Rectal smooth muscle tissue (tissue), 1 donor: Measurements from ENCODE around the gene ADGRB3.

Experiments
- H3K27ac ChIP-seq: one replicate; pipeline ENCODE4 v1.7.0; 2013; ENCODE audit warnings: low read depth, low read length, inconsistent platforms
- H3K27me3 ChIP-seq: one replicate; pipeline ENCODE4 v1.7.0; 2013; ENCODE audit warnings: low read length; ENCODE audit not compliant: control insufficient read depth, insufficient read depth
- H3K36me3 ChIP-seq: one replicate; pipeline ENCODE4 v1.7.0; 2013; ENCODE audit warnings: low read length; ENCODE audit not compliant: control insufficient read depth, insufficient read depth
- H3K4me1 ChIP-seq: one replicate; pipeline ENCODE4 v1.7.0; 2013; ENCODE audit warnings: low read length; ENCODE audit not compliant: control insufficient read depth, insufficient read depth
- H3K4me3 ChIP-seq: one replicate; pipeline ENCODE4 v1.7.0; 2013; ENCODE audit warnings: low read length
- H3K9ac ChIP-seq: one replicate; pipeline ENCODE4 v1.7.0; 2013; ENCODE audit warnings: low read length

ADGRB3 gene

DNA sequence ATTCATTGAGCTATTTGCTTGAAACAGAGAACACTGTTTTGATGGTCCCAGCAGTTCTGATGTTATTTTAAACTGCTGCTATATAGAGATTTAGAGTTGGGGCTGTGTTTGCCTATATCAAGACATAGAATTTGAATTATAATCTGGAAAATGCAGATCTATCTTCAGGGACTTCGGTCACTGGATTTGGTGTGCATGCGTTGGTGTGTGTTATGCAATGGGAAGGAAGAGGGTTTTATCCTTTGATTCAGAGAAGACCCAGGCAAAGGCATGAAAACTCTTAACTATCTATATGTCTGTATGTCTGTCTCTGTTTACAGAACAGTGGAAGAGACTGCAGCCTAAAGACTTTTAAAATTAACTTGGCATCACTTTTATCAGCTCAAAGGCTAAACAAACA, 2.0 kb downstream of the ADGRB3 start:
- Histone ChIP-seq H3K4me1 (no peaks in the 10 kb centered on the region), H3K27ac (no peak overlapping the region), H3K36me3 (no peaks in the 10 kb centered on the region), H3K27me3 (peaks cover 3% of the 10 kb centered on the region), H3K9ac (no peak overlapping the region), H3K4me3 (no peak overlapping the region)

DNA sequence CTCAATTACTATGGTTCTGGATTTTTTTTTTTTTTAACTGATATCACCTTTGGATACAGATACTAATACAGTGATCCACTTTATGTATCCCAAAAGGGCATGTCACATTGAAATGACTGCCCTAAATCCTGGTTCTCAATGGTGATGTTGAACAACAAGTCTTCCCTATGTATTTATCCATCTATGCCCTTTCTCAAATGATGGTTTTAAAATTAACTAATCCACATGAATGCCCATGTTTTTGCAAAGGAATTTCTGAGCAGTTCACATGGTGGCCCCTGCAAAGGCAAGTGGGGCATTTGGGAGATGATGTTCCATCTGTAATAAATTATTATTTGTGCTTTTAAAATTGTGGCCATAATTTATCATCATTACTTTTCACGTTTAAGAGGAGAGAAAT, 2.7 kb downstream of the ADGRB3 start:
- Histone ChIP-seq H3K4me3 (no peak overlapping the region), H3K27ac (no peak overlapping the region), H3K9ac (no peak overlapping the region), H3K27me3 (peaks cover 3% of the 10 kb centered on the region), H3K4me1 (no peaks in the 10 kb centered on the region), H3K36me3 (no peaks in the 10 kb centered on the region)

GRCh38 chr6:68638230-68638900, 3.3 kb downstream of the ADGRB3 start:
- no peak overlapping the region for H3K9ac ChIP-seq
- H3K27me3 ChIP-seq = peaks cover 3% of the 10 kb centered on the region
- H3K27ac ChIP-seq = no peak overlapping the region
- no peak overlapping the region for H3K4me3 ChIP-seq
- no peaks in the 10 kb centered on the region for H3K36me3 ChIP-seq
- no peaks in the 10 kb centered on the region for H3K4me1 ChIP-seq

DNA sequence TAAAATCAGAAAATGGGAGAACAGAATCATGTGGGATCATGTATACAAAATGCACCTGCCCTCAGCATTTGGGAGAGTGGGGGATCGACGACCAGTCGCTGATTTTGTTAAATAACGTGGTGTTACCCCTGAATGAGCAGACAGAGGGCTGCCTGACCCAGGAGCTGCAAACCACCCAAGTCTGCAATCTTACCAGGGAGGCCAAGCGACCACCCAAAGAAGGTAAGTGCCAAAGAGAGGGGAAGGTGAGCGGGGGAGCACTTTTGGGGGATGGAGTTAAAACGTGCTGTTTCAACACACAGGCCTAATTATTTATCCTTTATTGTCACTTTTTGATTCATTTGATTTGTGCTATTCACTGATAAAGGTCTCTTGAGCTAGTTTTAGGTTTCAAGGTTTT, 4.1 kb downstream of the ADGRB3 start:
- Histone ChIP-seq H3K4me3 (no peak overlapping the region), H3K4me1 (no peaks in the 10 kb centered on the region), H3K36me3 (no peaks in the 10 kb centered on the region), H3K27ac (no peak overlapping the region), H3K27me3 (peaks cover 3% of the 10 kb centered on the region), H3K9ac (no peak overlapping the region)

- no peak overlapping the region for H3K27ac ChIP-seq
Measured at GRCh38 chr6:68639826-68640490, 4.9 kb downstream of the ADGRB3 start.

DNA sequence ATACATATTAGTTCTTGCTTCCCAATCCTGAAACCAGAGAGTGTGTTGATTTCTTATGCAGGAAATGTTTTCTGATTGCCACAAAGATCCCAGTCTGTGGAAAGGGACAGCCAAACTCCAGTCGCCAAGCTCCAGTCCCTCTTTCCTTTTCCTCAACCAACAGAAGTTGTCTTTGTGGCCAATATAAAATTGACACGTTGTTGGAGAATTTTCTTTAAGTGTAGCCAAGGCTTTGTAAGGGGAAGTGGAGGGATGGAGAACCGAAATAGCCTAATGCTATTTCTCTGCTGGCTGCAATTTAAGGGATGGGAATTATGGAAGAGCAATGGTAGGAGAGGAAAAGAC, 5.4 kb downstream of the ADGRB3 start:
- no peak overlapping the region for H3K9ac ChIP-seq
- no peak overlapping the region for H3K4me3 ChIP-seq
- H3K27me3 ChIP-seq = peaks cover 3% of the 10 kb centered on the region
- no peak overlapping the region for H3K27ac ChIP-seq
- no peaks in the 10 kb centered on the region for H3K4me1 ChIP-seq
- no peaks in the 10 kb centered on the region for H3K36me3 ChIP-seq

More at GRCh38 chr6:68639826-68640490, 4.9 kb downstream of the ADGRB3 start:
- Histone ChIP-seq H3K4me1 (no peaks in the 10 kb centered on the region), H3K36me3 (no peaks in the 10 kb centered on the region), H3K27me3 (peaks cover 3% of the 10 kb centered on the region), H3K4me3 (peak overlapping the region; percentile 14), H3K9ac (no peak overlapping the region)

DNA sequence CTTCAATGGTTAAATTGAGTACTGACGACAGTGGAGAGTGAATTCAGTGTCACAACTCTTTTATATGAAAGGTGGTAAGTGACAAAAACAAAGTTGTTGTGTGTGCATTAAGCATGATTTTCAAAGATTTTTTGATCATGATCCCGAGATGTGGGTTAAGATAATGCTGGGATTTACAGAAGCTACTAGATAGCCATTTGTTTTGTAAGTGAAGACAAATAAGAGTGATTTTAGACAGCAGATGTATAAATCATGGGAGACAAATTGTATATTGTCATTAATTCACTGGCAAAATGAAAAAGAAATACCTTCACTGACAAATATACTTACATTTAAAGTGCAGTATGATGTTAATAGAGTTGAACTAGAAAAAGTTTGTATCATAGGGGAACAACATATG, 6.1 kb downstream of the ADGRB3 start:
- no peak overlapping the region for H3K9ac ChIP-seq
- no peak overlapping the region for H3K4me3 ChIP-seq

GRCh38 chr6:68642081-68642480, 7.0 kb downstream of the ADGRB3 start:
- H3K27ac ChIP-seq = no peak overlapping the region

More for the DNA sequence above, 6.1 kb downstream of the ADGRB3 start:
- no peaks in the 10 kb centered on the region for H3K36me3 ChIP-seq
- H3K27me3 ChIP-seq = no peaks in the 10 kb centered on the region
- H3K4me1 ChIP-seq = no peaks in the 10 kb centered on the region
- no peak overlapping the region for H3K27ac ChIP-seq

GRCh38 chr6:68642977-68643376, 7.9 kb downstream of the ADGRB3 start:
- H3K9ac ChIP-seq = no peak overlapping the region
- no peaks in the 10 kb centered on the region for H3K27me3 ChIP-seq
- H3K36me3 ChIP-seq = no peaks in the 10 kb centered on the region
- H3K4me1 ChIP-seq = no peaks in the 10 kb centered on the region
- H3K4me3 ChIP-seq = no peak overlapping the region
- no peak overlapping the region for H3K27ac ChIP-seq

More at GRCh38 chr6:68642081-68642480, 7.0 kb downstream of the ADGRB3 start:
- no peaks in the 10 kb centered on the region for H3K36me3 ChIP-seq
- no peak overlapping the region for H3K4me3 ChIP-seq
- H3K27me3 ChIP-seq = no peaks in the 10 kb centered on the region
- no peak overlapping the region for H3K9ac ChIP-seq
- no peaks in the 10 kb centered on the region for H3K4me1 ChIP-seq

- no peaks in the 10 kb centered on the region for H3K36me3 ChIP-seq
- H3K27ac ChIP-seq = no peak overlapping the region
- no peaks in the 10 kb centered on the region for H3K27me3 ChIP-seq
- H3K4me1 ChIP-seq = no peaks in the 10 kb centered on the region
- H3K4me3 ChIP-seq = no peak overlapping the region
- H3K9ac ChIP-seq = no peak overlapping the region
Measured at GRCh38 chr6:68649669-68650068, 14.6 kb downstream of the ADGRB3 start.

- Histone ChIP-seq H3K27ac (no peak overlapping the region), H3K36me3 (no peaks in the 10 kb centered on the region), H3K4me3 (no peak overlapping the region), H3K4me1 (no peaks in the 10 kb centered on the region), H3K9ac (no peak overlapping the region), H3K27me3 (no peaks in the 10 kb centered on the region)
Measured at GRCh38 chr6:68650142-68650541, 15.1 kb downstream of the ADGRB3 start.

DNA sequence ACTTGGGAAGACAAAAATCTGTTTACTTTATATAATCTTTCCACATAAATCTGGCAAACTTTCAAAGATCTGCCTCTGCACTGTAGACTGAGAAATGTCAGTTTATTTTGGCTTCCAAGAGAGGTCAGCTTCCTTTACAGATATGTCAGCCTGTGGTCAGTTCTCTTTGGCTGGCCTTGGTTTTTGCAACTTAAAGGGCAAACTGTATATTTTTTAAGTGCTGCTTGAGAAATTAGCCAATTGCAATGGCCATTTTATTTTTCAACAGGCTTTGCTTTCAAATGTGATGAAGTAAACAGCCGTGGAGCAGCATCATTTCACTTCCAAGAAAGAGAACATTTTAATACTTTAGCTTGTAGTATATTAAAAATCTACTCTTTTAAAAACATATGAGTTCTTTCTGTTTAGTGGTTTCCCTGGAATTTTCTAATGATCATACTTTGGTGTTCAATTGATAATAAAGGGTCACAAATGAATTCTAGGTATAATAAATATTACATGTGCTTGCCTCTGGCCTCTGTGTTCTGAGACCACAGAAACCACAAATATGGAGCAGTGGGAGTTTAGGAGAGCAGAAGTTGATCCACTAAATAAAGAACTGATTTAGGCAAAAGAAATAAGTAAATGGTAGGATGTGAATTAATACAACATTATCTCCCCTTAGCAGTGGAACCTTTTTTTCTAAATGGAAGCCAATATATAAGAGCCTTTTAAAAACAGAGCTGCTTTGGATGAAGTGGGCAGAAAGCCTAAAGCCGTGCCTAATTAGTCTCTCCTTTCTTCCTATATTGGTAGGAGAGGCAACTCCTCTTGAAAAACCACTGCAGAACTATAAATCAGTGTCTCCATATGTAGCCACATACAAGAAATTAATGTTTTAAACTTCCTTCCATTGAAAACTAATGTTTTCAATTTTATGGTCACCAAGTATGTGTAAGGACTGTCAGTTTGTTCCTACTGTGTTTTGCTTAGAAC, 16.2 kb downstream of the ADGRB3 start:
- Histone ChIP-seq H3K27me3 (no peaks in the 10 kb centered on the region), H3K27ac (no peak overlapping the region), H3K4me1 (no peaks in the 10 kb centered on the region), H3K9ac (no peak overlapping the region), H3K36me3 (no peaks in the 10 kb centered on the region), H3K4me3 (no peak overlapping the region)
